CD4-positive, alpha-beta memory T cell (primary cell): ENCODE results near the gene ACTN1. TPM values are rescaled to one million over a fixed set of nuclear protein-coding genes. Genes with fewer than 3 reads are reported as not detected.
"Not testable (repeated sequence)": the region's sequence is repeated elsewhere in the genome, so short reads cannot be mapped to it uniquely, and the experiment has no call there.

Source experiments
- CTCF ChIA-PET: fragments of 350-600 bp; sonication (Branson Sonifier 250); formaldehyde crosslinking; loops from one replicate; lab custom pipeline; 2021; ENCODE audit warnings: inconsistent platforms; ENCODE audit not compliant: partially characterized antibody; lab: Charles Lee
- POLR2A ChIA-PET: fragments of 350-600 bp; sonication (Branson Sonifier 250); formaldehyde crosslinking; loops from one replicate; lab custom pipeline; 2021; ENCODE audit not compliant: partially characterized antibody; lab: Charles Lee
- DNase-seq, 5 donors: peaks; one replicate each; pipeline versions ENCODE4 v3.0.0 to v3.0.0-alpha.2; 2020 to 2022; ENCODE audit warnings: mixed read lengths in 1 of 5
- H3K27ac ChIP-seq: one replicate; pipeline ENCODE4 v1.7.0; 2013; ENCODE audit warnings: low read depth, low read length
- H3K27me3 ChIP-seq: 2 replicates; pipeline ENCODE4 v1.7.0; 2013; ENCODE audit warnings: mild to moderate bottlenecking, low read length, moderate library complexity; ENCODE audit not compliant: insufficient read depth
- H3K36me3 ChIP-seq: 2 replicates; pipeline ENCODE4 v1.7.0; 2013; ENCODE audit warnings: mild to moderate bottlenecking, low read length, moderate library complexity; ENCODE audit not compliant: insufficient read depth
- H3K4me1 ChIP-seq: 2 replicates; pipeline ENCODE4 v1.7.0; 2013; ENCODE audit warnings: mild to moderate bottlenecking, low read length, moderate library complexity; ENCODE audit not compliant: insufficient read depth
- H3K4me3 ChIP-seq, 2 donors: one replicate each; pipeline ENCODE4 v1.7.0; 2013; ENCODE audit warnings: low read length in 2 of 2, mild to moderate bottlenecking in 1 of 2
- H3K9me3 ChIP-seq, 2 donors: one replicate each; pipeline ENCODE4 v1.7.0; 2013; ENCODE audit warnings: low read length in 2 of 2, control low read depth in 1 of 2; ENCODE audit not compliant: control insufficient read depth in 1 of 2
- H3K27ac Mint-ChIP-seq, 7 donors: one replicate each; pipeline ENCODE4 v1.8.0; 2020 to 2021; ENCODE audit warnings: mixed read lengths in 7 of 7, mild to moderate bottlenecking in 6 of 7, inconsistent platforms in 3 of 7, moderate library complexity in 3 of 7
- H3K27me3 Mint-ChIP-seq, 2 donors: one replicate each; pipeline ENCODE4 v1.8.0; 2020 to 2021; ENCODE audit warnings: mixed read lengths in 2 of 2
- H3K36me3 Mint-ChIP-seq, 2 donors: one replicate each; pipeline ENCODE4 v1.8.0; 2020 to 2021; ENCODE audit warnings: mixed read lengths in 2 of 2, inconsistent platforms in 1 of 2, mild to moderate bottlenecking in 1 of 2
- H3K4me1 Mint-ChIP-seq, 4 donors: one replicate each; pipeline ENCODE4 v1.8.0; 2020 to 2021; ENCODE audit warnings: mixed read lengths in 4 of 4, mild to moderate bottlenecking in 1 of 4
- H3K4me3 Mint-ChIP-seq, 8 donors: one replicate each; pipeline ENCODE4 v1.8.0; 2020 to 2021; ENCODE audit warnings: mixed read lengths in 8 of 8, mild to moderate bottlenecking in 7 of 8, moderate library complexity in 6 of 8, inconsistent platforms in 3 of 8
- H3K9me3 Mint-ChIP-seq, 8 donors: one replicate each; pipeline ENCODE4 v1.8.0; 2020 to 2021; ENCODE audit warnings: mixed read lengths in 8 of 8, mild to moderate bottlenecking in 5 of 8, inconsistent platforms in 3 of 8, moderate library complexity in 1 of 8
- intact Hi-C: fragments of 100-400 bp; cut with micrococcal nuclease; formaldehyde crosslinking; loops from one replicate; pipeline ENCODE4 v1.15.1; 2023
- polyA plus RNA-seq, 2 donors: library from polyadenylated mRNA; unstranded; fragments of 300-500 nt; fragmentation: Illumina TruSeq; gene quantifications; one replicate each; pipeline ENCODE4 v1.2.3, GENCODE V29; 2021
- total RNA-seq, 2 experiments: library from RNA; stranded (reverse); gene quantifications; one replicate each; pipeline ENCODE4 v1.2.3, GENCODE V29; 2021

The ACTN1 gene
- total and polyA plus RNA-seq, 4 experiments from 2014 or later: 33.6 to 75.1 (median 67.0) TPM

GRCh38 chr14:68851078-68851477 is 128.0 kb downstream of the ACTN1 start:
- H3K4me1 Mint-ChIP-seq: peaks cover 0 to 7% (median 0%) of the 10 kb centered on the region in 4 donors
- POLR2A ChIA-PET: no interaction called here

DNA sequence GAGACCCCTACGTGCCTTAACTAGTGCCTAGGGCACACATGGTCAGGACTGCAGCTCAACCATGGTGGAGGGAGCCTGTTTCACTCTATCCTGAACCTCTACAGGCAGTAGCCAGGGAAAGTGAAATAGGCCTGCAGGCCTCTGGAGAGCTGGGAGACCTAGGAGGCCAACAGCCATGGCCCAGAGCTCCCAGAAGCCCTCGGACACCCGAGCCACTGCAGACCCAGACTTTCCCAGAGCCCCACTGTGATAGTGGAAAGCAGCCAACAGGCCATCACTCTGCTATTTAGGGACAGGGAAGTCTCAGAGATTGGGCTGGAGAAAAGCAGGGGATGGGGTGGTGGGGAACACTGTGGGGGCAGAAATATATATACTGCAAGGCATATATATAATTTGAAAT is 129.7 kb downstream of the ACTN1 start:
- Mint-ChIP-seq H3K4me1 (peaks cover 0 to 5% (median 1%) of the 10 kb centered on the region in 4 donors), H3K27ac (no peak overlapping the region), H3K36me3 (peaks cover 0 to 2% of the 10 kb centered on the region in 2 donors), H3K4me3 (no peak overlapping the region), H3K27me3 (peaks cover 0 to 1% of the 10 kb centered on the region in 2 donors), H3K9me3 (peaks cover 0 to 17% (median 1%) of the 10 kb centered on the region in 8 donors)
- no peak for DNase-seq
- no peak overlapping the region for H3K4me3 ChIP-seq
- intact Hi-C loops: no loop called here
- H3K27ac ChIP-seq: no peak overlapping the region
- no peaks in the 10 kb centered on the region for H3K9me3 ChIP-seq
- ChIA-PET CTCF (interaction anchor here (1.0 to 1.9 kb wide), 5 partner anchors 14 to 916 kb away, joined by 3 to 8 read pairs (median 5); no protein-coding TSS in a partner anchor), POLR2A (no interaction called here)
- no peaks in the 10 kb centered on the region for H3K27me3 ChIP-seq
- no peaks in the 10 kb centered on the region for H3K36me3 ChIP-seq
- no peaks in the 10 kb centered on the region for H3K4me1 ChIP-seq

More at GRCh38 chr14:68851078-68851477, 128.0 kb downstream of the ACTN1 start:
- CTCF ChIA-PET: no interaction called here
- Histone ChIP-seq H3K4me1 (no peaks in the 10 kb centered on the region), H3K36me3 (no peaks in the 10 kb centered on the region), H3K27ac (no peak overlapping the region), H3K27me3 (no peaks in the 10 kb centered on the region), H3K4me3 (no peak overlapping the region), H3K9me3 (no peaks in the 10 kb centered on the region)
- Mint-ChIP-seq H3K27ac (no peak overlapping the region), H3K27me3 (no peaks in the 10 kb centered on the region), H3K9me3 (peaks cover 0 to 17% (median 1%) of the 10 kb centered on the region in 8 donors), H3K4me3 (no peak overlapping the region), H3K36me3 (peaks cover 0 to 3% of the 10 kb centered on the region in 2 donors)
- intact Hi-C loops: no loop called here
- DNase-seq: no peak

- H3K4me3 ChIP-seq: no peak overlapping the region
- POLR2A ChIA-PET: no interaction called here
- no peaks in the 10 kb centered on the region for H3K36me3 ChIP-seq
- peaks cover 1 to 2% of the 10 kb centered on the region in 2 donors for H3K27me3 Mint-ChIP-seq
- H3K27ac Mint-ChIP-seq: no peak overlapping the region
- H3K4me1 Mint-ChIP-seq: peaks cover 5 to 11% (median 9%) of the 10 kb centered on the region in 4 donors
- no peaks in the 10 kb centered on the region for H3K27me3 ChIP-seq
- intact Hi-C loops: no loop called here
- peaks cover 10% of the 10 kb centered on the region for H3K4me1 ChIP-seq
- no peak overlapping the region for H3K27ac ChIP-seq
- no peaks in the 10 kb centered on the region for H3K9me3 ChIP-seq
- no peaks in the 10 kb centered on the region for H3K36me3 Mint-ChIP-seq
- DNase-seq: no peak
- H3K9me3 Mint-ChIP-seq: peaks cover 0 to 10% (median 0%) of the 10 kb centered on the region in 8 donors
- CTCF ChIA-PET: interaction anchor here (0.6 to 1.9 kb wide), 7 partner anchors 15 to 914 kb away, joined by 3 to 8 read pairs (median 4); no protein-coding TSS in a partner anchor
- H3K4me3 Mint-ChIP-seq: no peak overlapping the region
Measured at GRCh38 chr14:68848253-68848652, 130.8 kb downstream of the ACTN1 start.

DNA sequence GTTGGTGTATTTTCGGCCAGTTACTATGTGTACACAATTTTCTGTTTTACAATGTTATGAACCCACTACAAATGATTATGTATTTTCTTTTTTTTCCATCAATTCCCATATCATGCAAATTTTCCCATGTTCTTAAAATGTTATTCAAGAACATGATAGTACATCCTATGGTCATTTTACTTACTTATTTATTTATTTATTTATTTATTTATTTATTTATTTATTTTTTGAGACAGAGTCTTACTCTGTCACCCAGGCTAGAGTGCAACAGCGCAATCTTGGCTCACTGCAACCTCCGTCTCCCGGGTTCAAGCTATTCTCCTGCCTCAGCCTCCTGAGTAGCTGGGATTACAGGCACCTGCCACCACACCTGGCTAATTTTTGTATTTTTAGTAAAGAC is 131.5 kb downstream of the ACTN1 start:
- H3K27me3 ChIP-seq, H3K27me3 Mint-ChIP-seq, H3K9me3 ChIP-seq, H3K4me3 ChIP-seq, CTCF ChIA-PET, H3K27ac ChIP-seq, H3K9me3 Mint-ChIP-seq, H3K36me3 Mint-ChIP-seq, H3K36me3 ChIP-seq, H3K4me3 Mint-ChIP-seq, DNase-seq, intact Hi-C loops, POLR2A ChIA-PET, H3K27ac Mint-ChIP-seq: not testable (repeated sequence)
- H3K4me1 ChIP-seq: peaks cover 11% of the 10 kb centered on the region
- peaks cover 5 to 12% (median 11%) of the 10 kb centered on the region in 4 donors for H3K4me1 Mint-ChIP-seq

DNA sequence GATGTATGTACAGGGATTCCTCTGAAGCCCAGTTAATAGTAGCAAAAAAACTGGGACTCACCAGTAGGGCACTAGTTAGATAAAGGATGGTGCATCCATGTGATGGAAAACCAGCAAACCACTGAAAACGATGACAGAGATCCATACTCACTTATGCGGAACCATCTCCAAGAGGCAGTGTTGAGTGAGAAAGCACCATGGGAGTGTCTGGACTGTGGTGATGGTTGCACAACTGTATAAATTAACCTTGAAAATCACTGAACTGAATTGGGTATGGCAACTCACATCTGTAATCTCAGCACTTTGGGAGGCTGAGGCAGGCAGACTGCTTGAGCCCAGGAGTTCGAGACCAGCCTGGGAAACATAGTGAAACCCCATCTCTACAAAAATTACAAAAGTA is 132.6 kb downstream of the ACTN1 start:
- no peak for DNase-seq
- peaks cover 1 to 2% of the 10 kb centered on the region in 2 donors for H3K27me3 Mint-ChIP-seq
- Histone ChIP-seq H3K27ac (no peak overlapping the region), H3K4me1 (peaks cover 17% of the 10 kb centered on the region), H3K36me3 (no peaks in the 10 kb centered on the region), H3K9me3 (no peaks in the 10 kb centered on the region), H3K27me3 (no peaks in the 10 kb centered on the region), H3K4me3 (no peak overlapping the region)
- POLR2A ChIA-PET: no interaction called here
- no peak overlapping the region for H3K27ac Mint-ChIP-seq
- CTCF ChIA-PET: no interaction called here
- intact Hi-C loops: no loop called here
- no peak overlapping the region for H3K4me3 Mint-ChIP-seq
- peaks cover 9 to 20% (median 18%) of the 10 kb centered on the region in 4 donors for H3K4me1 Mint-ChIP-seq
- H3K9me3 Mint-ChIP-seq: no peaks in the 10 kb centered on the region
- H3K36me3 Mint-ChIP-seq: no peaks in the 10 kb centered on the region

- no peak for DNase-seq
- peaks cover 1 to 2% of the 10 kb centered on the region in 2 donors for H3K27me3 Mint-ChIP-seq
- no peaks in the 10 kb centered on the region for H3K9me3 ChIP-seq
- intact Hi-C loops: loop anchor here (1.0 kb wide), 6 partner anchors 28 to 1007 kb away; no protein-coding TSS in a partner anchor
- H3K4me1 ChIP-seq: peaks cover 28% of the 10 kb centered on the region
- no peaks in the 10 kb centered on the region for H3K36me3 ChIP-seq
- no peak overlapping the region for H3K27ac ChIP-seq
- no peak overlapping the region for H3K4me3 ChIP-seq
- H3K9me3 Mint-ChIP-seq: peaks cover 0 to 5% (median 1%) of the 10 kb centered on the region in 8 donors
- peak overlapping the region in 2 of 8 donors; percentile 57 to 65 for H3K4me3 Mint-ChIP-seq
- H3K36me3 Mint-ChIP-seq: peaks cover 3 to 4% of the 10 kb centered on the region in 2 donors
- H3K4me1 Mint-ChIP-seq: peaks cover 18 to 34% (median 26%) of the 10 kb centered on the region in 4 donors
- ChIA-PET POLR2A (interaction anchor here (1.2 to 2.7 kb wide), 7 partner anchors 28 to 960 kb away, joined by 3 to 11 read pairs (median 4); partner anchors contain the start of gene ZFP36L1), CTCF (interaction anchor here (0.7 to 5.9 kb wide), 54 partner anchors 8 to 1068 kb away, joined by 3 to 90 read pairs (median 4); no protein-coding TSS in a partner anchor)
- peak overlapping the region in 1 of 7 donors; percentile 51 for H3K27ac Mint-ChIP-seq
- H3K27me3 ChIP-seq: no peaks in the 10 kb centered on the region
Measured at GRCh38 chr14:68844210-68844545, 134.9 kb downstream of the ACTN1 start.

DNA sequence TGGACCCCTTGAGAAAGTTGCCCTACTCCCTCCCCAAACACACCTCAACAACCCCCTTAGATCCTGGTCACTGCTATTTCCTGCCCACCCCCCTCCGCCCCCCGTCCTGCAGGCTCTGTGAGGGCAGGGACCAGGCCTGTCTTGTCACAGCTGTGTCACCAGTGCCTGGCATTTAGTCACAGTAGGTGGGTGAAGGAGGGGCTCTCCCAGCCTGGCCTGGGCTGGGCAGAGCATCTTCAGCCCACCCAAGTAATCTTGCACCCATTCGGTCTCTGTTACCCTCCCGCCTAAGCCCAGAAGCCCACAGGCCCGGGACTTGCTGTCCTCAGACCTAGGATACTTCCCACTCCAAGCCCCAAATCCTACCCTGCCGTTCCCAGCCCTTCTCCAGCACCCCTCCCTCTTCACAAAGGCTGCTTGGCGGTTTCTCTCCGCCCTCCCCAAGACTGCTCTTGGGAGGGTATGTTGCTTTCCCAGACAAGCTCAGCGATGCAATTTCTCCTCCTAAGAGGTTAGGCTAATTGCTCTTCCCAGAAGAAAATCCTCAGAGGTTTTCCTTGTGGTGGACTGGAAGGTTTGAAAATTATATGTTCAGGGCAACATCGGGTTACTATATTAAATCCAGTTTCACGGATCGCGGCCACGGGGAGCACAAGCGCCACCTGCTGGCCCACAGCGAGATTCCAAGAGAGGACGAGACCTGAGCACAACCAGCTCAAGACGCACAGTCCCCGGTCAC is 135.5 kb downstream of the ACTN1 start:
- no peaks in the 10 kb centered on the region for H3K27me3 ChIP-seq
- Mint-ChIP-seq H3K27ac (peak overlapping the region in 4 of 7 donors; percentile 11 to 72 (median 59)), H3K9me3 (peaks cover 0 to 8% (median 1%) of the 10 kb centered on the region in 8 donors), H3K36me3 (peaks cover 3 to 5% of the 10 kb centered on the region in 2 donors), H3K4me1 (peaks cover 18 to 37% (median 26%) of the 10 kb centered on the region in 4 donors), H3K4me3 (peak overlapping the region in 4 of 8 donors; percentile 39 to 75 (median 55)), H3K27me3 (peaks cover 1 to 2% of the 10 kb centered on the region in 2 donors)
- ChIA-PET CTCF (interaction anchor here (0.7 to 5.9 kb wide), 53 partner anchors 8 to 1068 kb away, joined by 3 to 90 read pairs (median 4); no protein-coding TSS in a partner anchor), POLR2A (interaction anchor here (1.2 to 2.7 kb wide), 7 partner anchors 27 to 959 kb away, joined by 3 to 11 read pairs (median 4); partner anchors contain the start of gene ZFP36L1)
- H3K9me3 ChIP-seq: no peaks in the 10 kb centered on the region
- DNase-seq: peak; percentile 61 to 72 (median 66)
- no peak overlapping the region for H3K27ac ChIP-seq
- no peaks in the 10 kb centered on the region for H3K36me3 ChIP-seq
- H3K4me3 ChIP-seq: no peak overlapping the region
- intact Hi-C loops: loop anchor here (1.0 kb wide), 6 partner anchors 27 to 1006 kb away; no protein-coding TSS in a partner anchor
- H3K4me1 ChIP-seq: peaks cover 28% of the 10 kb centered on the region
